Liver (tissue), 9 donors: ENCODE data around the gene TREX2. TPM values are rescaled to one million over a fixed set of nuclear protein-coding genes. Genes with fewer than 3 reads are reported as not detected.

Source experiments
- DNase-seq: peaks from one replicate; pipeline ENCODE4 v3.0.0-alpha.2; 2017; ENCODE audit warnings: low spot score
- H3K27ac ChIP-seq, 2 donors: one replicate each; pipeline ENCODE4 v1.7.0; 2013; ENCODE audit warnings: inconsistent platforms in 2 of 2, low read length in 2 of 2, control low read depth in 1 of 2, low read depth in 1 of 2, mild to moderate bottlenecking in 1 of 2
- H3K27me3 ChIP-seq, 4 donors: one replicate each; pipeline versions ENCODE4 v1.6.1 to v1.7.0; 2013; ENCODE audit warnings: low read length in 3 of 4, inconsistent platforms in 1 of 4, mild to moderate bottlenecking in 1 of 4, moderate library complexity in 1 of 4; ENCODE audit not compliant: control insufficient read depth in 4 of 4, insufficient read depth in 4 of 4
- H3K36me3 ChIP-seq, 4 donors: one replicate each; pipeline versions ENCODE4 v1.6.1 to v1.7.0; 2013; ENCODE audit warnings: low read length in 3 of 4, mild to moderate bottlenecking in 3 of 4, low read depth in 1 of 4, moderate library complexity in 1 of 4; ENCODE audit not compliant: control insufficient read depth in 4 of 4, insufficient read depth in 3 of 4
- H3K4me1 ChIP-seq, 4 donors: one replicate each; pipeline versions ENCODE4 v1.6.1 to v1.7.0; 2013; ENCODE audit warnings: low read length in 3 of 4, mild to moderate bottlenecking in 3 of 4, moderate library complexity in 1 of 4; ENCODE audit not compliant: control insufficient read depth in 4 of 4, insufficient read depth in 4 of 4
- H3K4me3 ChIP-seq, 3 donors: one replicate each; pipeline versions ENCODE4 v1.6.1 to v1.7.0; 2013; ENCODE audit warnings: low read length in 3 of 3, control low read depth in 1 of 3, low read depth in 1 of 3, mild to moderate bottlenecking in 1 of 3
- H3K9ac ChIP-seq, 2 donors: one replicate each; pipeline ENCODE4 v1.7.0; 2013; ENCODE audit warnings: low read length in 2 of 2, mild to moderate bottlenecking in 2 of 2, moderate library complexity in 2 of 2, control low read depth in 1 of 2, low read depth in 1 of 2
- H3K9me3 ChIP-seq, 4 donors: one replicate each; pipeline versions ENCODE4 v1.6.1 to v1.7.0; 2013; ENCODE audit warnings: low read length in 3 of 4; ENCODE audit not compliant: control insufficient read depth in 4 of 4
- ATF3 ChIP-seq: IDR thresholded peaks from 2 replicates; pipeline ENCODE4 v1.6.1; 2016; ENCODE audit warnings: antibody characterized with exemption
- EGR1 ChIP-seq, 2 donors: IDR thresholded peaks; 2 replicates each; pipeline ENCODE4 v1.6.1; 2016 to 2018; ENCODE audit warnings: antibody characterized with exemption in 2 of 2, low read depth in 2 of 2
- FOXA1 ChIP-seq: IDR thresholded peaks from 2 replicates; pipeline ENCODE4 v1.6.1; 2016; ENCODE audit warnings: antibody characterized with exemption
- GABPA ChIP-seq, 2 donors: IDR thresholded peaks in 1 of 2; conservative IDR thresholded peaks in 1 of 2; 2 replicates each; pipeline ENCODE4 v1.6.1; 2016; ENCODE audit warnings: antibody characterized with exemption in 2 of 2, mild to moderate bottlenecking in 1 of 2, moderate library complexity in 1 of 2
- HNF4A ChIP-seq, 2 donors: conservative IDR thresholded peaks; 2 replicates each; pipeline ENCODE4 v1.6.1; 2016; ENCODE audit warnings: antibody characterized with exemption in 2 of 2, mild to moderate bottlenecking in 2 of 2
- HNF4G ChIP-seq: IDR thresholded peaks from 2 replicates; pipeline ENCODE4 v1.6.1; 2016; ENCODE audit warnings: antibody characterized with exemption
- JUND ChIP-seq, 2 donors: IDR thresholded peaks; 2 replicates each; pipeline ENCODE4 v1.6.1; 2016; ENCODE audit warnings: antibody characterized with exemption in 2 of 2
- NR2F2 ChIP-seq: IDR thresholded peaks from 2 replicates; pipeline ENCODE4 v1.6.1; 2016; ENCODE audit warnings: antibody characterized with exemption
- RAD21 ChIP-seq, 2 donors: IDR thresholded peaks; 2 replicates each; pipeline ENCODE4 v1.6.1; 2016; ENCODE audit warnings: antibody characterized with exemption in 2 of 2, mild to moderate bottlenecking in 2 of 2
- RXRA ChIP-seq, 2 donors: IDR thresholded peaks; 2 replicates each; pipeline ENCODE4 v1.6.1; 2017 to 2018; ENCODE audit warnings: antibody characterized with exemption in 2 of 2, mild to moderate bottlenecking in 1 of 2
- SP1 ChIP-seq: IDR thresholded peaks from 2 replicates; pipeline ENCODE4 v1.6.1; 2018; ENCODE audit warnings: antibody characterized with exemption, mild to moderate bottlenecking
- TAF1 ChIP-seq: conservative IDR thresholded peaks from 2 replicates; pipeline ENCODE4 v1.6.1; 2016; ENCODE audit warnings: antibody characterized with exemption, mild to moderate bottlenecking
- ZBTB33 ChIP-seq: IDR thresholded peaks from 2 replicates; pipeline ENCODE4 v1.6.1; 2016; ENCODE audit warnings: antibody characterized with exemption
- WGBS: extraction: QIAGEN DNeasy Blood & Tissue Kit; methylation state at CpG from one replicate; pipeline ENCODE4 v1.1.7; 2013; 5-methylcytosine and 5-hydroxymethylcytosine counted together
- polyA plus RNA-seq, 2 donors: library from polyadenylated mRNA; stranded (reverse) in 1 of 2; unstranded in 1 of 2; fragments of 200-250 nt in 1 of 2; fragments of >200 nt in 1 of 2; fragmentation: Nextera tagmentation in 1 of 2; extraction: Ambion mirVana in 1 of 2; gene quantifications; one replicate each; pipeline versions ENCODE4 v1.2.1 to v1.2.3, GENCODE V29; 2013 to 2015
- total RNA-seq, 2 donors: library from RNA; depleted of rRNA; stranded (reverse); fragments of >200 nt; gene quantifications; one replicate each; pipeline ENCODE4 v1.2.3, GENCODE V29; 2014
- TF ChIP-seq, protein P1 (sequence below): fragments of 150-350 bp; IDR thresholded peaks from 2 replicates; pipeline ENCODE4 v1.5.1; 2017; ENCODE audit warnings: improper control_type of control experiment, low read depth, low read length; ENCODE audit not compliant: missing input control
- donor health status: healthy.
- donor health status: healthy.
- donor health status: healthy.
- donor health status: healthy.
- donor health status: healthy.

Gene TREX2
- total and polyA plus RNA-seq, 4 donors = 0.13 to 1.3 (median 1.2) TPM; not detected in 1

DNA sequence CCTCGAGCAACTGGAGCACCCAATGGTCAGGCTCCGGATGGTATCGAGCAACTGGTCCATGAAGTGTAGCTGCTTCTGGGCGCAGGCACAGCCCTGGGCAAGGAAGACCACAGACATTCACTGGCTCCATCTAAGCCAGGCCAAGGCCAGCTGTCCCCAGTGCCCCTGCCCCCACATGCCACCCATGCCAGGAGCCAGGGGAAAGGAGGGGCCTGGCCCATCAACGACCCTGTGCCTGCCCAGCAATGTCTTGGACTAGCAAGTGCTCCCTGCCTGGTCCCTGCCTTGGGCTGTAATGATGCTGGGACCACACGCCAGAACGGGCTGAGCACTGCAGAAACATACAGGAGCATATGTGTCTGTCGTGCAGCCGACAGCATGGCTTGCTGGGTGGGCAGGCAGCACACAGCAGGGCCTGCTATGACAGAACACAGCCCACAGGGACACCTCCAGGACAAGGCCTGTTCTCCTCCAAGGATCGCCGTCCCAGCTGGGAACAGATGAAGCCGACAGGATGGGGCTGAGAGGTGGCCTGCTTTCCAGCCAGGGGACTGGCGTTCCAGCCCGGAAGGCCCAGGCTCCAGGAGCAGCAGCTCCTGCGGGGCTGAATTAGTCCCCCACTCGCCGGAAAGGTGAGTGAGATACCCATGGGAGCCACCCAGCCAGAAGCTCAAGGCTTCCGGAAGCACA is 11.4 kb upstream of the TREX2 start:
- H3K9me3 ChIP-seq = no peaks in the 10 kb centered on the region
- TF ChIP-seq, protein P1, sequence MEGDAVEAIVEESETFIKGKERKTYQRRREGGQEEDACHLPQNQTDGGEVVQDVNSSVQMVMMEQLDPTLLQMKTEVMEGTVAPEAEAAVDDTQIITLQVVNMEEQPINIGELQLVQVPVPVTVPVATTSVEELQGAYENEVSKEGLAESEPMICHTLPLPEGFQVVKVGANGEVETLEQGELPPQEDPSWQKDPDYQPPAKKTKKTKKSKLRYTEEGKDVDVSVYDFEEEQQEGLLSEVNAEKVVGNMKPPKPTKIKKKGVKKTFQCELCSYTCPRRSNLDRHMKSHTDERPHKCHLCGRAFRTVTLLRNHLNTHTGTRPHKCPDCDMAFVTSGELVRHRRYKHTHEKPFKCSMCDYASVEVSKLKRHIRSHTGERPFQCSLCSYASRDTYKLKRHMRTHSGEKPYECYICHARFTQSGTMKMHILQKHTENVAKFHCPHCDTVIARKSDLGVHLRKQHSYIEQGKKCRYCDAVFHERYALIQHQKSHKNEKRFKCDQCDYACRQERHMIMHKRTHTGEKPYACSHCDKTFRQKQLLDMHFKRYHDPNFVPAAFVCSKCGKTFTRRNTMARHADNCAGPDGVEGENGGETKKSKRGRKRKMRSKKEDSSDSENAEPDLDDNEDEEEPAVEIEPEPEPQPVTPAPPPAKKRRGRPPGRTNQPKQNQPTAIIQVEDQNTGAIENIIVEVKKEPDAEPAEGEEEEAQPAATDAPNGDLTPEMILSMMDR = no peak
- TF ChIP-seq EGR1 (IDR thresholded peaks at IDR 0.05; ENCODE audit: low read depth in 2 of 2) (no peak), RXRA (IDR thresholded peaks at IDR 0.05) (no peak), SP1 (no peak), ZBTB33 (no peak), ATF3 (no peak), GABPA (IDR thresholded peaks at IDR 0.05 in 1 of 2, conservative IDR thresholded peaks at IDR 0.05 in 1 of 2) (no peak), HNF4A (conservative IDR thresholded peaks at IDR 0.05) (no peak), JUND (IDR thresholded peaks at IDR 0.05) (no peak)
- no peak overlapping the region for H3K9ac ChIP-seq
- no peak overlapping the region for H3K4me3 ChIP-seq
- H3K4me1 ChIP-seq = no peaks in the 10 kb centered on the region
- DNase-seq = no peak
- no peak overlapping the region for H3K27ac ChIP-seq
- WGBS = 97% methylated on average over 18 of the region's 18 CpGs
- H3K36me3 ChIP-seq = peaks cover 0 to 6% (median 3%) of the 10 kb centered on the region in 4 donors
- H3K27me3 ChIP-seq = no peaks in the 10 kb centered on the region

- TF ChIP-seq RAD21 (IDR thresholded peaks at IDR 0.05) (no peak), RXRA (IDR thresholded peaks at IDR 0.05) (no peak), HNF4A (conservative IDR thresholded peaks at IDR 0.05) (no peak), TAF1 (no peak), GABPA (IDR thresholded peaks at IDR 0.05 in 1 of 2, conservative IDR thresholded peaks at IDR 0.05 in 1 of 2) (no peak), FOXA1 (no peak), SP1 (no peak)
- 97% methylated on average over 9 of the region's 9 CpGs for WGBS
- Histone ChIP-seq H3K9me3 (no peaks in the 10 kb centered on the region), H3K9ac (no peak overlapping the region), H3K36me3 (peaks cover 0 to 5% (median 3%) of the 10 kb centered on the region in 4 donors), H3K27me3 (no peaks in the 10 kb centered on the region), H3K4me1 (no peaks in the 10 kb centered on the region), H3K27ac (no peak overlapping the region), H3K4me3 (no peak overlapping the region)
- DNase-seq = no peak
Measured at GRCh38 chrX:153456704-153457103, 10.8 kb upstream of the TREX2 start.

DNA sequence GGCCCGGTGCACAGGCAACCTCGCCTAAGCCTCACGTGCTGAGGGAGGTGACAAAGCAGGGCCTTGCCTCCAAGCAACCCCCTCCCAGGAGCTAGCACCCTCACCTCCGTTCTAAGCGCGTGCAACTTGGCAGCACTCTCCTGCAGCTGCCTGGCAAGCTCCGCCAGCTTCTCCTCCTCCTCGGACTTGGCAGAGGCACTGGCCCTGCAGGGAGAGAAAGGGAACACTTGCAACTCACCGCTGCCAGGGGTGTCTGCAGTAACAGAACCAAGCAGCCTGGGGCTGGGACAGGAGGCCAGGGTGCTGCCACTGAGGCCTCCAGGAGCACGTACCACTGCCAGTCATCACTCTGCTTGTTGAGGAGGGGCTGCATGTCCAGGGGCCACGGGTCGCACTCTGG is 10.3 kb upstream of the TREX2 start:
- Histone ChIP-seq H3K27ac (no peak overlapping the region), H3K36me3 (peaks cover 0 to 4% (median 3%) of the 10 kb centered on the region in 4 donors), H3K9me3 (no peaks in the 10 kb centered on the region), H3K4me1 (no peaks in the 10 kb centered on the region), H3K9ac (no peak overlapping the region), H3K4me3 (no peak overlapping the region), H3K27me3 (no peaks in the 10 kb centered on the region)
- DNase-seq = no peak
- 94% methylated on average over 12 of the region's 12 CpGs for WGBS
- TF ChIP-seq RAD21 (IDR thresholded peaks at IDR 0.05) = no peak
- TF ChIP-seq ZBTB33 = no peak
- no peak for TF ChIP-seq HNF4G
- no peak for TF ChIP-seq SP1
- TF ChIP-seq, protein P1 = no peak
- no peak for TF ChIP-seq NR2F2
- no peak for TF ChIP-seq FOXA1
- no peak for TF ChIP-seq ATF3
- TF ChIP-seq JUND (IDR thresholded peaks at IDR 0.05) = no peak
- TF ChIP-seq GABPA (IDR thresholded peaks at IDR 0.05 in 1 of 2, conservative IDR thresholded peaks at IDR 0.05 in 1 of 2) = no peak
